ENCODE results near the gene COPA. TPM values are rescaled to one million over a fixed set of nuclear protein-coding genes. Genes with fewer than 3 reads are reported as not detected.

Gene COPA
- polyA plus RNA-seq, 3 donors: 76.7 to 199 (median 195) TPM

DNA sequence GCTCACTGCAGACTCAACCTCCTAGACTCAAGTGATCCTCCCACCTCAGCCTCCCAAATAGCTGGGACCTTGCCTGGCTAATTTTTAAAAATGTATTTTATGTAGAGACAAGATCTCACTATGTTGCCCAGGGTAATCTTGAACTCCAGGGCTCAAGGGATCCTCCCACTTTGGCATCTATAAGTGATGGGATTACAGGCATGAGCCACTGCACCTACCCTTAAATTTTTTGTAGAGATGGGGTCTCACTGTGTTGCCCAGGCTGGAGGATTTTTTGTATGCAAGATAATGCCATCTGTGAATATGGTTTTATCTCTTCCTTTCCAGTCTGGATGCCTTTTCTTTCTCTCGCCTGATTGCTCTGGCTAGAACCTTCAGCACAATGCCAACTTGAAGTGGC, 72.0 kb downstream of the COPA start:
- Mint-ChIP-seq H3K4me3 (no peak overlapping the region), H3K36me3 (peaks cover 0 to 4% of the 10 kb centered on the region in 2 donors), H3K27ac (no peak overlapping the region), H3K4me1 (no peaks in the 10 kb centered on the region), H3K27me3 (ENCODE audit: low read depth in 3 of 3) (peaks cover 2 to 7% (median 3%) of the 10 kb centered on the region in 3 donors), H3K9me3 (no peaks in the 10 kb centered on the region)
- Histone ChIP-seq H4K20me1 (ENCODE audit: insufficient read depth, low read length) (no peaks in the 10 kb centered on the region), H3K27me3 (ENCODE audit: control insufficient read depth in 2 of 2, insufficient read depth in 2 of 2, low read length in 2 of 2) (no peaks in the 10 kb centered on the region), H3K4me2 (replicated peaks; ENCODE audit: extremely low read depth, low read length, poor library complexity, severe bottlenecking) (no peak overlapping the region), H3K4me3 (replicated peaks in 1 of 3; ENCODE audit: low read depth in 2 of 3, low read length in 3 of 3) (no peak overlapping the region), H3K9me3 (replicated peaks in 1 of 2; ENCODE audit: control insufficient read depth in 1 of 2, insufficient read depth in 1 of 2, low read length in 2 of 2) (no peaks in the 10 kb centered on the region), H2AFZ (ENCODE audit: insufficient read depth, low read depth, low read length, poor library complexity, severe bottlenecking) (no peak overlapping the region), H3K4me1 (ENCODE audit: control insufficient read depth in 1 of 2, insufficient read depth in 2 of 2, low read length in 2 of 2) (no peaks in the 10 kb centered on the region), H3K27ac (ENCODE audit: low read depth in 1 of 2, low read length in 2 of 2) (no peak overlapping the region), H3K79me2 (ENCODE audit: insufficient read depth, low read length) (no peaks in the 10 kb centered on the region), H3K36me3 (replicated peaks in 1 of 2; ENCODE audit: control insufficient read depth in 1 of 2, insufficient read depth in 2 of 2, low read length in 2 of 2) (peaks cover 0 to 5% of the 10 kb centered on the region in 2 donors), H3K9ac (ENCODE audit: insufficient read depth, low read length, poor library complexity, severe bottlenecking) (no peak overlapping the region)
- no peak for DNase-seq
- intact Hi-C loops (cut with micrococcal nuclease): no loop called here
- no CpG with 5 or more reads among the region's 1 CpG for WGBS (ENCODE audit: insufficient coverage)
- TF ChIP-seq, protein P1, sequence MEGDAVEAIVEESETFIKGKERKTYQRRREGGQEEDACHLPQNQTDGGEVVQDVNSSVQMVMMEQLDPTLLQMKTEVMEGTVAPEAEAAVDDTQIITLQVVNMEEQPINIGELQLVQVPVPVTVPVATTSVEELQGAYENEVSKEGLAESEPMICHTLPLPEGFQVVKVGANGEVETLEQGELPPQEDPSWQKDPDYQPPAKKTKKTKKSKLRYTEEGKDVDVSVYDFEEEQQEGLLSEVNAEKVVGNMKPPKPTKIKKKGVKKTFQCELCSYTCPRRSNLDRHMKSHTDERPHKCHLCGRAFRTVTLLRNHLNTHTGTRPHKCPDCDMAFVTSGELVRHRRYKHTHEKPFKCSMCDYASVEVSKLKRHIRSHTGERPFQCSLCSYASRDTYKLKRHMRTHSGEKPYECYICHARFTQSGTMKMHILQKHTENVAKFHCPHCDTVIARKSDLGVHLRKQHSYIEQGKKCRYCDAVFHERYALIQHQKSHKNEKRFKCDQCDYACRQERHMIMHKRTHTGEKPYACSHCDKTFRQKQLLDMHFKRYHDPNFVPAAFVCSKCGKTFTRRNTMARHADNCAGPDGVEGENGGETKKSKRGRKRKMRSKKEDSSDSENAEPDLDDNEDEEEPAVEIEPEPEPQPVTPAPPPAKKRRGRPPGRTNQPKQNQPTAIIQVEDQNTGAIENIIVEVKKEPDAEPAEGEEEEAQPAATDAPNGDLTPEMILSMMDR (IDR thresholded peaks at IDR 0.05): no peak

DNA sequence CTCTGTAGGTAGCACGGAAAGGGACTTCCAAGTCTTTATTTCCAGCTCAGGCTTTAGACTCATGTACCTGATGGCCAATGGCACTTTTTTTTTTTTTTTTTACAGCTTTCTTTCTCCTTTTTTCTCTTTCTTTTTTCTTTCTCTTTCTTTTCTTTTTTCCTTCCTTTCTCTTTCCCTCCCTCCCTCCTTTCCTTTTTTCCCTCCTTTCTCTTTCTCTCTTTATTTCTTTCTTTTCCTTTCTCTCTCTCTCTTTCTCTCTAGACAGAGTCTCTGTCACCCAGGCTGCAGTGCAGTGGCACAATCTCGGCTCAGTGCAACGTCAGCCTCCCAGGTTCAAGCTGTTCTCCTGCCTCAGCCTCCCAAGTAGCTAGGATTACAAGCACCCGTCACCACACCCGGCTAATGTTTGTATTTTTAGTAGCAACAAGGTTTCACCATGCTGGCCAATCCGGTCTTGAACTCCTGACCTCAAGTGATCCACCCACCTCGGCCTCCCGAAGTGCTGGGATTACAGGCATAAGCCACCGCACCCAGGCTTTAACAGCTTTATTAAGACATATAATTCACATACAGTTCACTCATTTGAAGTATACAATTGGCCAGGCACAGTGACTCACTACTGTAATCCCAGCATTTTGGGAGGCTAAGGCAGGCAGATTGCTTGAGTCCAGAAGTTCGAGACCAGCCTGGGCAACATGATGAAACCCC, 75.6 kb downstream of the COPA start:
- Histone ChIP-seq H2AFZ (ENCODE audit: insufficient read depth, low read depth, low read length, poor library complexity, severe bottlenecking) (no peak overlapping the region), H3K4me2 (replicated peaks; ENCODE audit: extremely low read depth, low read length, poor library complexity, severe bottlenecking) (no peak overlapping the region), H3K9me3 (replicated peaks in 1 of 2; ENCODE audit: control insufficient read depth in 1 of 2, insufficient read depth in 1 of 2, low read length in 2 of 2) (no peaks in the 10 kb centered on the region), H3K9ac (ENCODE audit: insufficient read depth, low read length, poor library complexity, severe bottlenecking) (no peak overlapping the region), H3K79me2 (ENCODE audit: insufficient read depth, low read length) (no peaks in the 10 kb centered on the region), H3K4me1 (ENCODE audit: control insufficient read depth in 1 of 2, insufficient read depth in 2 of 2, low read length in 2 of 2) (peaks cover 6% of the 10 kb centered on the region in 2 donors), H4K20me1 (ENCODE audit: insufficient read depth, low read length) (no peaks in the 10 kb centered on the region), H3K4me3 (replicated peaks in 1 of 3; ENCODE audit: low read depth in 2 of 3, low read length in 3 of 3) (no peak overlapping the region), H3K27me3 (ENCODE audit: control insufficient read depth in 2 of 2, insufficient read depth in 2 of 2, low read length in 2 of 2) (no peaks in the 10 kb centered on the region), H3K27ac (ENCODE audit: low read depth in 1 of 2, low read length in 2 of 2) (no peak overlapping the region), H3K36me3 (replicated peaks in 1 of 2; ENCODE audit: control insufficient read depth in 1 of 2, insufficient read depth in 2 of 2, low read length in 2 of 2) (no peaks in the 10 kb centered on the region)
- intact Hi-C loops (cut with micrococcal nuclease): no loop called here
- DNase-seq: no peak
- 93% methylated on average over 9 of the region's 10 CpGs for WGBS (ENCODE audit: insufficient coverage)
- H3K27ac Mint-ChIP-seq: no peak overlapping the region
- no peak overlapping the region for H3K4me3 Mint-ChIP-seq
- peaks cover 2 to 7% (median 5%) of the 10 kb centered on the region in 3 donors for H3K27me3 Mint-ChIP-seq (ENCODE audit: low read depth in 3 of 3)
- TF ChIP-seq, protein P1 (IDR thresholded peaks at IDR 0.05): no peak
- H3K36me3 Mint-ChIP-seq: no peaks in the 10 kb centered on the region
- H3K4me1 Mint-ChIP-seq: peaks cover 4% of the 10 kb centered on the region
- no peaks in the 10 kb centered on the region for H3K9me3 Mint-ChIP-seq
